ENCODE measurements around the gene KNTC1. TPM values are rescaled to one million over a fixed set of nuclear protein-coding genes. Genes with fewer than 3 reads are reported as not detected.
"Not testable (repeated sequence)": the region's sequence is repeated elsewhere in the genome, so short reads cannot be mapped to it uniquely, and the experiment has no call there.

The KNTC1 gene
- 129 and 135 TPM in 2 replicates for total RNA-seq

- intact Hi-C loops (cut with micrococcal nuclease), result loop anchor here (1.0 to 10.0 kb wide), 6 partner anchors 26 to 705 kb away; partner anchors contain the start of genes DENR, DIABLO, MPHOSPH9 and MTRFR
Observed at GRCh38 chr12:122526683-122527477, at the start of gene KNTC1, which contains the start of gene RSRC2. Gene KNTC1, plus strand, starts transcription at chr12:122527249. Its CDS starts 2,815 bp downstream, at chr12:122530064. Gene RSRC2, minus strand, starts transcription at chr12:122526936. Its CDS starts 83 bp downstream, at chr12:122526853.

- intact Hi-C loops (cut with micrococcal nuclease), result no loop called here
Observed at GRCh38 chr12:122480753-122481152, 46.3 kb upstream of the KNTC1 start.

DNA sequence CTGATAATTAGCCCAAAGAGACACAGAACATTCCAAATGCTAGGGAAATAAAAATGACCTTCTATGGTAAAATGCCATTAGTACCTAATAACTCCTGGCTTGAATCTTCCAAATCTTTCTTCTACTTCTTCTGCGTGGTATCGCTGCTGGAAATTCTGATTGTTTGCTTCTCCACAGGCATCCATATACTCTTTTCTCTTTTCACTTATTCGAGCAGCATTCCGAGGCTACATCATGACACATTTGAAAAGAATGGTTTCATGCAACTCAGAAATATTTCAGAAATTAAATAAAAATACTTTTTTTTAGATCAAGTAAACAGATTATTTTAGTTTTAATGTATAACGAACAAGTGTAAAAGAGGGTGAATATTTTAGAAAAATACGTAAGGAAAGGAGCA, 45.2 kb upstream of the KNTC1 start:
- intact Hi-C loops (cut with micrococcal nuclease), result no loop called here

DNA sequence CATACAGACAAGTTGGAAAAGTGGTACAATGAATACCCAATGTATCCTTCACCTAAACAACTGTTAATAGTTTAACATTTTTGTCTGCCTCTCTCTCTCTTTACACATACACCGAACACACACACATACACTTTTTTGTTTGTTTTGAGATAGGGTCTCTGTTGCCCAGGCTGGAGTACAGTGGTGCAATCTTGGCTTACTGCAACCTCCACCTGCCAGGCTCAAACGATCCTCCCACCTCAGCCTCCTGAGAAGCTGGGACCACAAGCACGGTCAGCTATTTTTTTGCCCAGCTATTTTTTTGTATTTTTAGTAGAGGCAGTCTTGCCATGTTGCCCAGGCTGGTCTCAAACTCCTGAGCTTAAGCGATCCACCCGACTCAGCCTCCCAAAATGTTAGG, 43.1 kb upstream of the KNTC1 start:
- intact Hi-C loops (cut with micrococcal nuclease), result no loop called here

DNA sequence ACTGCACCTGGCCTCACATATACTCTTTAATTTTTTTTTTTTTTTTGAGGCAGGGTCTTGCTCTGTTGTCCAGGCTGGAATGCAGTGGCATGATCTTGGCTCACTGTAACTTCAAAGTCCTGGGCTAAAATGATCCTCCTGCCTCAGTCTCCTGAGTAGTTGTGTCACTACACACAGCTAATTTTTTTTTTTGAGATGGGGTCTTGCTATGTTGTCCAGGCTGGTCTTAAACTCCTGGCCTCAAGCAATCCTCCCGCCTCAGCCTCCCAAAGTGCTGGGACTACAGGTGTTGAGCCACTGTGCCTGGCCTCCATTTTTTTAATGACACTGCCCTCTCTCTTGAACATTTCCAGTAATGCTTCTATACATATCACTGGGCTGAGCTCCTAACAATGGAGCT, 42.7 kb upstream of the KNTC1 start:
- intact Hi-C loops (cut with micrococcal nuclease), result not testable (repeated sequence)

DNA sequence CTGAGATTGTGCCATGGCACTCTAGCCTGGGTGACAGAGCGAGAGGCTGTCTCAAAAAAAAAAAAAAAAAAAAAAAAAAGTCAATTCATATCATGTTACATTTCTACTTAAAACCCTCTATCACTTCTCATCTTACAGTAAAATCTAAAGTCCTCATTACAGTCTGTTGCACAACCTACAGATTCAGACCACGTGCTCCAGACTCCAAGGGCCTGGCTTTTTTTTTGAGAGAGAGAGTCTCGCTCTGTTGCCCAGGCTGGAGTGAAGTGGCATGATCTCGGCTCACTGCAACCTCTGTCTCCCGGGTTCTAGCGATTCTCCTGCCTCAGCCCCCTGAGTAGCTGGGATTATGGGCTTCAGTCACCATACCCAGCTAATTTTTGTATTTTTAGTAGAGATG, 40.7 kb upstream of the KNTC1 start:
- intact Hi-C loops (cut with micrococcal nuclease), result not testable (repeated sequence)

GRCh38 chr12:122486805-122487426, 40.1 kb upstream of the KNTC1 start:
- intact Hi-C loops (cut with micrococcal nuclease), result no loop called here

DNA sequence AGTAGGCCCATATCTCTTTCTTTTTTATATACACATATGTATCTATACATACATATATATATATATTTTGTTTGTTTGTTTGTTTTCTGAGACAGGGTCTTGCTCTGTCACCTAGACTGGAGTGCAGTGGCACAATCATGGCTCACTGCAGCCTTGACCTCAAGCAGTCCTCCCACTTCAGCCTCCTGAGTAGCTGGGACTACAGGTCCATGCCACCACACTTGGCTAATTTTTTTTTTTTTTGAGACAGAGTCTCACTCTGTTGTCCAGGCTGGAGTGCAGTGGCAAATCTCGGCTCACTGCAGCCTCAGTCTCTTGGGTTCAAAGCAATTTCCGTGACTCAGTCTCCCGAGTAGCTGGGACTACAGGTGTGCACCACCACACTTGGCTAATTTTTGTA, 39.2 kb upstream of the KNTC1 start:
- intact Hi-C loops (cut with micrococcal nuclease), result not testable (repeated sequence)

DNA sequence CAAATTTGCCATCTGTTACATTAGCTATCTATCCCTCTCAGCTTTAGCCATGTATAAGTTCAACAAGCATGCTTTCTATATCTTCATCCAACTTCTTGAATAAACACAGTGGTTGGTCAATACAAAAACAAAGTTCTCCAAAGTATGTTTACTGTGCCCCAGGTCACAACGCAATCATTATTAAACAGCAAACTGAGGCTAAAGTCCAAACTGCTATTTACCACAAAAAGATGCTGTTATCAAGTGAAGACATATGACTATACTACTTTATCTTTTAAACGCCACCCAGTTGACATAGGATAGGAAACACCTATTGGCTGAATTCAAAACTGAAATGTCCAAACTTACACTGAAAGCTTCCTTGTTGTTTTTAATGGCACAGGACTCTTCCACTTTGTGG, 38.0 kb upstream of the KNTC1 start:
- intact Hi-C loops (cut with micrococcal nuclease), result no loop called here

DNA sequence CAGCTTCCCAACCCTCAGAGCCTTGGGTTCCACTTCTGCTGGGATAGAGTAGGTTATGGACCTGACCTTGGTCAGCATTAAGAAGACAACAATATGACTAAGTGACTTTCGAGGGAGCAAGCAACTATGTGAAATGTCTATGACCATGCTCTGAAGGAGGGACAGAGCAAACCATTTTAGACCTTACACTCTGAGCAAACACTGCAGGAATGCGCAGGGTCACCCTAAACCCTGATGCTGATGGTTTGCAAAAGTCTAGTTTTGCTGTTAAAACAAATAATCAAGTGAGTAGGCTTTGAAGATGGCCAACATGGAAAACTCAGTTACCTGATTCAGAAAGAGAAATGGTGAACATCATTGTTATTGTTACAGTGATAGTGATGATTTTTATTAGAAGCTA, 35.1 kb upstream of the KNTC1 start:
- intact Hi-C loops (cut with micrococcal nuclease), result no loop called here

DNA sequence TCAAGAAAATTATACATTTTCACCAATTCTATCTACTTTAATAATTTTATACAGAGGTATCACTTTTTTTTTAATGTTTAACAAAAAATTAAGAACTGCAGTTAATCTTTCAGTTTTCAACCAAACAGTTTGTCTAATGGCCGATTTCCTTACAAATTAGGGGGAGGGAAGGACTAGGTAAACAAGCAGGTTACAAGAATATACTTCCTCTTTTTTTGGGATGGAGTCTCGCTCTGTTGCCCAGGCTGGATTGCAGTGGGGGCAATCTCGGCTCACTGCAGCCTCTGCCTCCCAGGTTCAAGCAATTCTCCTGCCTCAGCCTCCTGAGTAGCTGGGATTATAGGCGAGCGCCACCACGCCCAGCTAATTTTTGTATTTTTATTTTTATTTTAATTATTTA, 33.8 kb upstream of the KNTC1 start:
- intact Hi-C loops (cut with micrococcal nuclease), result not testable (repeated sequence)

DNA sequence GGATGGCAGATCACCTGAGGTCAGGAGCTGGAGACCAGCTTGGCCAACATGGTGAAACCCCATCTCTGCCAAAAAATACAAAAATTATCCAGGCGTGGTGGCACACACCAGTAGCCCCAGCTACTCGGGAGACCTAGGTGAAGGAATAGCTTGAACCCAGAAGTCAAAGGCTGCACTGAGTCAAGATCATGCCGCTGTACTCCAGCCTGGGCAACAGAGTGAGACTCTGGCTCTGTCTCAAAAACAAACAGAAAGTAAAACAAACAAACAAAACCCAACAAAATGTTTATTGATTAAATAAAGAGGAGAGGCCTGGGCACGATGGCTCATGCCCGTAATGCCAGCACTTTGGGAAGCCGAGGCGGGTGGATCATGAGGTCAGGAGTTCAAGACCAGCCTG, 31.8 kb upstream of the KNTC1 start:
- intact Hi-C loops (cut with micrococcal nuclease), result no loop called here

DNA sequence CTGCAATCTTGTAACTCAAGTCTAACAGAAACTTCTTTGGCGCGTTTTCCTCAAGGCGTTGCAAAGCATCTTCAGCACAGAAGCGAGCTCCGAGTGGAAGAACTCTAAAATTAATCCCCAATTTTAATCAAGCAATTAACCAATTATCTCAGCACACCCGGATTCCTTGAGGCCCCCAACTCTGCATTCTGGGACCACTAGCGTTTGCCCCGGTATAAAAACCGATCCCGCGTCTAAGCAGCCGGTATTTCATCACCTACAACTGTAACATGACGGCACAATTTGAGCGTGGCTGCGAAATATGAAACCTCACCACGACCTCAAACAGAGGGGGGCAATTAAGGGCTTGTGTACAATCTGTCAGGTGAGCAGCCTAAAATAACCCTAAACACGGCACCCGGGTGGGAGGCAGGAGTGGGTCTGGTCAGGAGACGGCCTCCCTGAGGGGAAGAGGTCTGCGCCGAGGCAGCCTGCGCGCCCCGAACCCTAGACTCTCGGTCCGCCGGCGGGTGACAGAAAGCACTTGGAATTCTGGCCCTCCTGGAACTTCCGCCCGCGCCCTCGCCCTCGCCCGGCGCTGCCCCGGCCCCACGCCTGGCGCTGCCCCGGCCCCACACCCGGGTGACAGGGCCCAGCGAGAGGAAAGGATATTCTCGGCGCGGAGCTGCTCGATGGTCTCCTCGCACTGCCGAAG, 26.9 kb upstream of the KNTC1 start:
- intact Hi-C loops (cut with micrococcal nuclease), result loop anchor here (1.0 to 5.0 kb wide), 2 partner anchors 47 to 233 kb away; partner anchors contain the start of gene VPS33A

DNA sequence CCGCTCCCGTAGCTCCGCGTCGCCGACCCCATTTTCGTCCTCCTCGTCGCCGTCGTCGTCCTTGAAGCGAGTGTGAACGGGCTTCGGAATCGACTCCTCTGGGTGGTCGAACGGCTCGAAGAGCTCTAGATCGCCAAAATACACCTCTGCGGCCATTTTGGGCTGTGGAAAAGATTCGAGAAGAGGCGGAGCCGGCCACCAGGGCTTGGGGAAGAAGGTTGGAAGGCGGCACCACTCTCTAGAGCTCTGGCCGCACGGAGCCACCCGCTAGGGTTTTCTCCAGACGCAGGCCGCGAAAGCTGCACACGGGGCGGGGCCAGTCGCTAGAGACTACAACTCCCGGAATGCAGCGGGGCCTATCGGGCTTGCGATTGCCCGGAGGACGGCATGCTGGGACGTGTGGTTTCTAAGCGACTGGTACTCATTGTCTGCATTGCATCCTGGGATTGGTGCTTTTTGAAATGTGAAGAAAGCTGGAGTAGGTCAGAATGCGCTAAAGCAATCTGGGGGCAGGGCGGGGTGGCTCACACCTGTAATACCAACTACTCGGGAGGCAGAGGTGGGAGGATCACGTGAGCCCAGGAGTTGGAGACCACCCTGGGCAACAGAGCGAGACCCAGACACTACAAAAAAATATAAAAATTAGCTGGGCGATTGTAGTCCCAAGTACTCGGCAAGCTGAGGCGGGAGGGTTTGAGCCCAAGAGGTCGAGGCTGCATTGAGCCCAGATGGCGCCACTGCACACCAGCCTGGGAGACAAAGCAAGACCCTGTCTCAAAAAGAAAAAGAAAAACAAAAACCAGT, 26.2 kb upstream of the KNTC1 start, which contains the start of gene ZCCHC8:
Gene ZCCHC8, minus strand, starts transcription at position 248 of the 804 bp plus-strand sequence. Its CDS starts 92 bp downstream, at position 156.
- intact Hi-C loops (cut with micrococcal nuclease), result loop anchor here (1.0 to 5.0 kb wide), 5 partner anchors 26 to 275 kb away; partner anchors contain the start of genes DENR, DIABLO, KNTC1 and VPS33A

DNA sequence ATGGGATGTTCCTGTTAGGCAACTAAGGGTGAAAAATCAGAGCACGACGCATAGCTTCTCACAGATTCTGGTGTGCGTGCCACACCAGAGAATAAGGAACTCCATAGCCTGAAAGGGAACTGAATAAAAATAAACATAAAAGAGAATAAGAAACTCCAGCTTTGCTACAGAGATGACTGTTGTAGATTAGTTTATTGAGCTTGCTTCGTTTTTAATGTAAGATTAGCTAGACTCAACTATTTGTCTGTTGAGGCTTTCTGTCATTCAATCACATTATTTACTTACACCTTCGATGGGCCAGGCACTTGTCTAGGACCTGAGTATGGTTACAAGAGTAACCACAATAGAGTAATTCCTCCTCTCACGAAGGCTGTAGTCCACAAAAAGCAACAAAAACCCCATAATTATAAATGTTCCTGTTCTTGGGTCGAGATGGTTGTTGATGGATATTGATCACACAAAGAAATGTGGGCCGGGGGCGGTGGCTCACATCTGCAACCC, 25.5 kb upstream of the KNTC1 start:
- intact Hi-C loops (cut with micrococcal nuclease), result loop anchor here (1.0 to 5.0 kb wide), 4 partner anchors 26 to 275 kb away; partner anchors contain the start of genes DENR, DIABLO, KNTC1 and VPS33A

DNA sequence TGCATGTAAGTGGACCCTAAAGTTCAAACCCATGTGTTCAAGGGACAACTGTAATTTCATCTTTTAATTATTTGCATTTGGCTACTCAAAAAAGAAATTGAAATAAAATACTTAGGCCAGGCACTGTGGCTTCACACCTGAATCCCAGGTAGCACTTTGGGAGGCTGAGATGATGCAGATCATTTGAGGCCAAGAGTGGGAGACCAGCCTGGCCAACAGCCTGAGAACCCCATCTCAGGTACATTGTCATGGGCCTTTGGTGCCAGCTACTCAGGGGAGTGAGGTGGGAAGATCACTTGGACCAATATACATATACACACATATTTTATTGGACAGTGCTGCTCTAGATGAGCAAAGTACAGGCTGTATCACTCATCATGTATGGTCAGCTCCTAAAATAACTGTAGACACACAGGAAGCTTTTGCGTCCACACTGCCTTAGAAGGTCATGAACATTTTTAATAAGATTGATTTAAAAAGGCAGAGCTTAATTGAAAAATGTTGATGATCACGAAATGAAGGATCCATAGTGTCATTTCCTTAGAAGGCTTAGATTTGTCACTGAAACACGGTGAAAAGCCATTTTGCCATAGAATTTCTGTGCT, 23.8 kb upstream of the KNTC1 start:
- intact Hi-C loops (cut with micrococcal nuclease), result loop anchor here (5.0 kb wide), 1 partner anchor 236 kb away; the partner anchor contains the start of gene VPS33A

DNA sequence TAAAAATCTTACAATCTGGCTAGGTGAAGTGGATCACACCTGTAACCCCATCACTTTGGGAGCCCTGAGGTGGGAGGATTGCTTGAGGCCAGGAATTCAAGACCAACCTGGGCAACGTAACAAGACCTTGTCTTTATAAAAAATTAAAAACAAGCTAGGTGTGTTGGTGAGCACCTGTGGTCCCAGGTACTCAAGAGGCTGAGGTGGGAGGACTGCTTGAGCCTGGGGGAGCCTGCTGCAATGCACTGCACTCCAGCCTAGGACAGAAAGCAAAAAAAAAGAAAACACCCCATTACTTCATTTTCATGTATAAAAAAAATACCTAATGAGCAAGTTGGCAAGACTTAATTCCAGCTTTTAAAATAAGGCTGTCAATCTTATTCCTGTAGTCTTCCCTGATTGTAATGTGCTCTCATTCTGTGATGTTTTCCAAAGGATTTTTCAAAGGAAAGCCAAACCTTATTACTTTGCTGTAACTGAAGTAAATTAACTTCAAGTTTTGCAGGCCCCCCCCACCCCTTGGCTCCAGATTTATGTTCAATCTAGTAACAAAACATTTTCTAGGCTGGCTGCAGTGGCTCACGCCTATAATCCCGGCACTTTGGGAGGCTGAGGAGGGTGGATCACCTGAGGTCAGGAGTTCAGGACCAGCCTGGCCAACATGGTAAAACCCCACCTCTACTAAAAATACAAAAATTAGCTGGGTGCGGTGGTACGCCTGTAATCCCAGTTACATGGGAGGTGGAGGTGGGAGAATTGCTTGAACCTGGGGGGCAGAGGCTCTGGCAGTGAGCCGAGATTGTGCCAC, 23.1 kb upstream of the KNTC1 start:
- intact Hi-C loops (cut with micrococcal nuclease), result loop anchor here (5.0 kb wide), 1 partner anchor 237 kb away; the partner anchor contains the start of gene VPS33A

DNA sequence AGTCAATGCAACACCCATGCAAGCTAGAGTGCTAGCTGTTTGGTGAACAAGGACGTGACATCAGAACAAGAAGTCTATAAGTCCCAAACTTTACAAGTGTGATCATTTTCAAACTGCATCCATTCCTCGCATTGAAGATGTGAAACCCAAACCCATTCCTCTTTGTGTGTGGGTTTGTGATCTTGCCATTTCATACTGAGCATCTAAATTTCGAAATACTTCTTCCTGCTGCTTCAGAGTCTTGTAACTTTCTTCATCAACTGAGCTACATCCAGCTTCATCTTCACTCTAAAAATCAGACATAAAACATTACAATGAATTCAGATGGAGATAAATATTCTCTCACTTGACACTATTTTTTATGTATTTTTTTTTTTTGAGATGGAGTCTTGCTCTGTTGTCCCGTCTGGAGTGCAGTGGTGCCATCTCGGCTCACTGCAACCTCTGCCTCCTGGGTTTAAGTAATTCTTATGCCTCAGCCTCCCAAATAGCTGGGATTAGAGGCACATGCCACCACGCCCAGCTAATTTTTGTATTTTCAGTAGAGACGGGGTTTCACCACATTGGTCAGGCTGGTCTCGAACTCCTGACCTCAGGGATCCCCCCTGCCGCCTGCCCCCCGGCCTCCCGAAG, 21.5 kb upstream of the KNTC1 start:
- intact Hi-C loops (cut with micrococcal nuclease), result no loop called here
